Neural crest cell (in vitro differentiated cells): ENCODE results near the gene DMXL2. TPM values are rescaled to one million over a fixed set of nuclear protein-coding genes. Genes with fewer than 3 reads are reported as not detected.

Experiments used
- DNase-seq: peaks from one replicate; pipeline ENCODE4 v3.0.0; 2021; ENCODE audit warnings: low read depth, mixed read lengths, low spot score
- H3K27ac Mint-ChIP-seq: one replicate; pipeline ENCODE4 v1.8.0; 2021; ENCODE audit warnings: mild to moderate bottlenecking, mixed read lengths; ENCODE audit not compliant: unreplicated experiment
- H3K27me3 Mint-ChIP-seq: 2 replicates; pipeline ENCODE4 v1.8.0; 2021; ENCODE audit warnings: low read depth, mild to moderate bottlenecking, mixed read lengths
- H3K36me3 Mint-ChIP-seq: 2 replicates; pipeline ENCODE4 v1.8.0; 2021; ENCODE audit warnings: low read depth, mild to moderate bottlenecking, mixed read lengths
- H3K4me1 Mint-ChIP-seq: 2 replicates; pipeline ENCODE4 v1.8.0; 2021; ENCODE audit warnings: mixed read lengths
- H3K4me3 Mint-ChIP-seq: one replicate; pipeline ENCODE4 v1.8.0; 2021; ENCODE audit warnings: mild to moderate bottlenecking, mixed read lengths
- H3K9me3 Mint-ChIP-seq: 2 replicates; pipeline ENCODE4 v1.8.0; 2021; ENCODE audit warnings: mixed read lengths
- total RNA-seq: library from RNA; stranded (reverse); gene quantifications from 2 replicates; pipeline ENCODE4 v1.2.1, GENCODE V29; 2021
- TF ChIP-seq, protein P1 (sequence below): fragments of 200-600 bp; sonication (generic); conservative IDR thresholded peaks from 2 replicates; pipeline ENCODE4 v1.5.0; 2021; ENCODE audit warnings: antibody characterized with exemption, mild to moderate bottlenecking

Gene DMXL2
- total RNA-seq, 1 donor from 2014 or later, result 56.4 TPM

DNA sequence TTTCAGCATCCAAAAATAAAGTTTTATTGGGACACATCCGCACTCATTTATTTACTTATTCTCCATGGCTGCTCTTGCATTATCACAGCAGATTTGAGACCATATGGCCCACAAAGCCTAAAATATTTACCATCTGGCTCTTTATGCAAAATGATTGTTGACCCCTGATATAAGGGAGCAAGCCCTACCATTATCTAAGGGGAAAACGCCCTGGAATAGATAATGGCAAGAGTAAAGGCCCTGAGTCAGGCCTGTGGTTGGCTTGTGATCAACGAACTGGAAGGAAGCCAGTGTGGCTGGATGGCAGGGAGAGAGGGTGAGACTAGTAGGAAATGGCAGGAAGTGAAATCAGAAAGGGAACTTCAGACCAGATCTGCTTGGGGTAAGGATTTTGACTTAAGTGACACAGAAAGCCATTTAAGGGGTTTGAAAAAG, 24.6 kb upstream of the DMXL2 start:
- H3K4me3 Mint-ChIP-seq, result no peak overlapping the region

DNA sequence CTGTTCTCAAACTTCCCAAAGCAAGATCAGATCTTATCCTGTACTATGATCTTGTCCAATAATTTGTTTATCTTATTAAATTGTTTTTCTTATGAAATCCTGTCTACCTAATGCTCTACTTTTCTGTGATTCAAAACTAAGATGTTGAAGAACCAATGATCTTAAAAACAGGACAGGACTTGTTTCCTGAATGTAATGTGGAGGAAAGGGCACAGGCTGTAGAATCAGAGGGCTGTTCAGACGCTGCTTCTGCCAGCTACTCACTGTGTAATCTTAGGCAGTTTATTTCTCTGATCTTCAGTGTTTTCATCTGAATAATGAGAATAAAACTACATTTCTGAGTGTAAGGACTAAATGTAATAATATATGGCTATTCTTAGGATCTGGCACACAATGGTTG, 20.1 kb upstream of the DMXL2 start:
- DNase-seq, result no peak
- H3K36me3 Mint-ChIP-seq, result no peaks in the 10 kb centered on the region
- no peaks in the 10 kb centered on the region for H3K27me3 Mint-ChIP-seq
- H3K4me1 Mint-ChIP-seq, result no peaks in the 10 kb centered on the region
- TF ChIP-seq, protein P1, sequence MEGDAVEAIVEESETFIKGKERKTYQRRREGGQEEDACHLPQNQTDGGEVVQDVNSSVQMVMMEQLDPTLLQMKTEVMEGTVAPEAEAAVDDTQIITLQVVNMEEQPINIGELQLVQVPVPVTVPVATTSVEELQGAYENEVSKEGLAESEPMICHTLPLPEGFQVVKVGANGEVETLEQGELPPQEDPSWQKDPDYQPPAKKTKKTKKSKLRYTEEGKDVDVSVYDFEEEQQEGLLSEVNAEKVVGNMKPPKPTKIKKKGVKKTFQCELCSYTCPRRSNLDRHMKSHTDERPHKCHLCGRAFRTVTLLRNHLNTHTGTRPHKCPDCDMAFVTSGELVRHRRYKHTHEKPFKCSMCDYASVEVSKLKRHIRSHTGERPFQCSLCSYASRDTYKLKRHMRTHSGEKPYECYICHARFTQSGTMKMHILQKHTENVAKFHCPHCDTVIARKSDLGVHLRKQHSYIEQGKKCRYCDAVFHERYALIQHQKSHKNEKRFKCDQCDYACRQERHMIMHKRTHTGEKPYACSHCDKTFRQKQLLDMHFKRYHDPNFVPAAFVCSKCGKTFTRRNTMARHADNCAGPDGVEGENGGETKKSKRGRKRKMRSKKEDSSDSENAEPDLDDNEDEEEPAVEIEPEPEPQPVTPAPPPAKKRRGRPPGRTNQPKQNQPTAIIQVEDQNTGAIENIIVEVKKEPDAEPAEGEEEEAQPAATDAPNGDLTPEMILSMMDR, result no peak
- H3K4me3 Mint-ChIP-seq, result no peak overlapping the region
- no peaks in the 10 kb centered on the region for H3K9me3 Mint-ChIP-seq
- no peak overlapping the region for H3K27ac Mint-ChIP-seq

More for the DNA sequence above, 24.6 kb upstream of the DMXL2 start:
- TF ChIP-seq, protein P1, result no peak
- Mint-ChIP-seq H3K9me3 (no peaks in the 10 kb centered on the region), H3K27me3 (peaks cover 7% of the 10 kb centered on the region), H3K27ac (no peak overlapping the region), H3K36me3 (no peaks in the 10 kb centered on the region), H3K4me1 (no peaks in the 10 kb centered on the region)
- DNase-seq, result no peak

DNA sequence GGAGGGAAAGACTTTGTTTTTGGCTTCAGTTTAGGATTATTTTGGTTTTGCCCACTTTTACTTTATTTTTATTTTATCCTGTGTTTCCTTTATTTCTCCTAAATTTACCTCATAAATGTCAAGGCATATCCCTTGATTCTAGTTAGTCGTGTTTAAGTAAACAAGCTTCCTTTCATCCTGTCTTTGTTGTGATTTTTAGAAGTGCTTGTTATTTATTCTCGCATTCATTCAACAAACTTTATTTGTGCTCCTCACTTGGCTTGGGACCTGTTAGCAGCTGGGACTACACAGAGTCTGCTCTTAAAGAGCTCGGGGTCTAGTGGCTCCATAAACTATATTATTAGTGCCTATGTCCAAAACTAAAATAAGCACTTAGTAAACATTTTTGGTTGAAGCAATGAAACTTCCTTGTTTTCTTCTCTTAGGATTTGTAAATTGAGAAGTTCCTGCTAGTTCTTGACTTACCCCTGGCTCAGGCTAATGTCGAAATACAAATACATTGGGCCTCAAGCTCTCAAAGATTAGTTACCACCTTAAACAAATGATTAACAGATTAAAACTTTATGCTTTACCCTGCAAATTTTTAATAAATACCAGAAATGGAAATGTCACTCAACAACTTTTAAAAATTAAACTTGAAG, 19.0 kb upstream of the DMXL2 start:
- TF ChIP-seq, protein P1, result no peak
- no peak overlapping the region for H3K4me3 Mint-ChIP-seq

DNA sequence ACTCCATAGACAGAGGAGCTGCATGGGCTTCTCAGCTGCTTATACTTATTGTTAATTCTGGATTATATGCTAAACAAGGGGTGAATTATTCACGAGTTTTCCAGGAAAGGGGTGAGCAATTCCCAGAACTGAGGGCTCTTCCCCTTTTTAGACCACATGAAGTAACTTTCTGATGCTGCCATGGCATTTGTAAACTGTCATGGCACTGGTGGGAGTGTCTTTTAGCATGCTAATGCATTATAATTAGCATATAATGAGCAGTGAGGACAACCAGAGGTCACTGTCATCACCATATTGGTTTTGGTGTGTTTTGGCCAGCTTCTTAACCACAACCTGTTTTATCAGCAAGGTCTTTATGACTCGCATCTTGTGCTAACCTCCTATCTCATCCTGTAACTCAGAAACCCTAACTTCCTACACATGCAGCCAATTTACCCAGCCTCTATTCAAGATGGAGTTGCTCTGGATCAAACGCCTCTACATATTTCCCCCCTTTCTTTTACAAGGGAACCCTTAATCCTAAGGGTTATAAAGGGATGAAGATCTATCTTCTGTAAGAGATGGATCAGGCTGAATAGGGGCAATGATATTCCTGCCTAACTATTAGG, 12.1 kb upstream of the DMXL2 start:
- Mint-ChIP-seq H3K4me1 (no peaks in the 10 kb centered on the region), H3K27me3 (no peaks in the 10 kb centered on the region), H3K36me3 (no peaks in the 10 kb centered on the region), H3K9me3 (no peaks in the 10 kb centered on the region), H3K4me3 (no peak overlapping the region), H3K27ac (no peak overlapping the region)
- TF ChIP-seq, protein P1, result no peak
- no peak for DNase-seq

More for the DNA sequence above, 19.0 kb upstream of the DMXL2 start:
- no peaks in the 10 kb centered on the region for H3K4me1 Mint-ChIP-seq
- H3K36me3 Mint-ChIP-seq, result no peaks in the 10 kb centered on the region
- H3K27ac Mint-ChIP-seq, result no peak overlapping the region
- H3K27me3 Mint-ChIP-seq, result no peaks in the 10 kb centered on the region
- no peaks in the 10 kb centered on the region for H3K9me3 Mint-ChIP-seq
- no peak for DNase-seq

DNA sequence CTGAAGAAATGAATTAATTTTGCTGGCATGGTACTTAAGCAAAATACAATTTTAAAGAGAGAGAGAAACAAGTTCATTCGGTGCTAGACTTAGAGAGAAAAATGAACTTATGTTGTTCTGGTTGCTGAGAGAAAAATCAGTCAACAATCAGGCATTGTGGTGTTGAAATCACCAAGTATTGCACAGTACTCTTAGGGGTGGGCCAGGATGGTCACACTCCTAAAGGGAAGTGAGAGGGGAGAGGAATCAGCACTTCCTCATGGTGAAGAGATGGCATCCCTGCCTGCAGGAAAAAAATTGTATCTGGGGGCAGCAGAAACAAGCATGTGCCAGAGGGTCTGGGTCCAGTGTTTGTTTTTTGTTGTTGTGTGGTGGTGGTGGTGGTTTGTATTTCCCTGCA, 7.0 kb upstream of the DMXL2 start:
- H3K9me3 Mint-ChIP-seq, result no peaks in the 10 kb centered on the region

More for the DNA sequence above, 7.0 kb upstream of the DMXL2 start:
- Mint-ChIP-seq H3K4me3 (no peak overlapping the region), H3K27ac (peak overlapping the region; percentile 5), H3K36me3 (no peaks in the 10 kb centered on the region), H3K27me3 (peaks cover 4% of the 10 kb centered on the region), H3K4me1 (no peaks in the 10 kb centered on the region)
- DNase-seq, result no peak
- TF ChIP-seq, protein P1, result no peak
